CD4-positive, alpha-beta memory T cell (primary cell): Measurements from ENCODE around the gene ATP8B4. TPM values are rescaled to one million over a fixed set of nuclear protein-coding genes. Genes with fewer than 3 reads are reported as not detected.

Source experiments
- CTCF ChIA-PET: fragments of 350-600 bp; sonication (Branson Sonifier 250); formaldehyde crosslinking; loops from one replicate; lab custom pipeline; 2021; ENCODE audit warnings: inconsistent platforms; ENCODE audit not compliant: partially characterized antibody; lab: Charles Lee
- POLR2A ChIA-PET: fragments of 350-600 bp; sonication (Branson Sonifier 250); formaldehyde crosslinking; loops from one replicate; lab custom pipeline; 2021; ENCODE audit not compliant: partially characterized antibody; lab: Charles Lee
- DNase-seq, 5 donors: peaks; one replicate each; pipeline versions ENCODE4 v3.0.0 to v3.0.0-alpha.2; 2020 to 2022; ENCODE audit warnings: mixed read lengths in 1 of 5
- H3K27ac ChIP-seq: one replicate; pipeline ENCODE4 v1.7.0; 2013; ENCODE audit warnings: low read depth, low read length
- H3K27me3 ChIP-seq: 2 replicates; pipeline ENCODE4 v1.7.0; 2013; ENCODE audit warnings: mild to moderate bottlenecking, low read length, moderate library complexity; ENCODE audit not compliant: insufficient read depth
- H3K36me3 ChIP-seq: 2 replicates; pipeline ENCODE4 v1.7.0; 2013; ENCODE audit warnings: mild to moderate bottlenecking, low read length, moderate library complexity; ENCODE audit not compliant: insufficient read depth
- H3K4me1 ChIP-seq: 2 replicates; pipeline ENCODE4 v1.7.0; 2013; ENCODE audit warnings: mild to moderate bottlenecking, low read length, moderate library complexity; ENCODE audit not compliant: insufficient read depth
- H3K4me3 ChIP-seq, 2 donors: one replicate each; pipeline ENCODE4 v1.7.0; 2013; ENCODE audit warnings: low read length in 2 of 2, mild to moderate bottlenecking in 1 of 2
- H3K9me3 ChIP-seq, 2 donors: one replicate each; pipeline ENCODE4 v1.7.0; 2013; ENCODE audit warnings: low read length in 2 of 2, control low read depth in 1 of 2; ENCODE audit not compliant: control insufficient read depth in 1 of 2
- H3K27ac Mint-ChIP-seq, 7 donors: one replicate each; pipeline ENCODE4 v1.8.0; 2020 to 2021; ENCODE audit warnings: mixed read lengths in 7 of 7, mild to moderate bottlenecking in 6 of 7, inconsistent platforms in 3 of 7, moderate library complexity in 3 of 7
- H3K27me3 Mint-ChIP-seq, 2 donors: one replicate each; pipeline ENCODE4 v1.8.0; 2020 to 2021; ENCODE audit warnings: mixed read lengths in 2 of 2
- H3K36me3 Mint-ChIP-seq, 2 donors: one replicate each; pipeline ENCODE4 v1.8.0; 2020 to 2021; ENCODE audit warnings: mixed read lengths in 2 of 2, inconsistent platforms in 1 of 2, mild to moderate bottlenecking in 1 of 2
- H3K4me1 Mint-ChIP-seq, 4 donors: one replicate each; pipeline ENCODE4 v1.8.0; 2020 to 2021; ENCODE audit warnings: mixed read lengths in 4 of 4, mild to moderate bottlenecking in 1 of 4
- H3K4me3 Mint-ChIP-seq, 8 donors: one replicate each; pipeline ENCODE4 v1.8.0; 2020 to 2021; ENCODE audit warnings: mixed read lengths in 8 of 8, mild to moderate bottlenecking in 7 of 8, moderate library complexity in 6 of 8, inconsistent platforms in 3 of 8
- H3K9me3 Mint-ChIP-seq, 8 donors: one replicate each; pipeline ENCODE4 v1.8.0; 2020 to 2021; ENCODE audit warnings: mixed read lengths in 8 of 8, mild to moderate bottlenecking in 5 of 8, inconsistent platforms in 3 of 8, moderate library complexity in 1 of 8
- intact Hi-C: fragments of 100-400 bp; cut with micrococcal nuclease; formaldehyde crosslinking; loops from one replicate; pipeline ENCODE4 v1.15.1; 2023
- polyA plus RNA-seq, 2 donors: library from polyadenylated mRNA; unstranded; fragments of 300-500 nt; fragmentation: Illumina TruSeq; gene quantifications; one replicate each; pipeline ENCODE4 v1.2.3, GENCODE V29; 2021
- total RNA-seq, 2 experiments: library from RNA; stranded (reverse); gene quantifications; one replicate each; pipeline ENCODE4 v1.2.3, GENCODE V29; 2021

Gene ATP8B4
- total and polyA plus RNA-seq, 4 experiments from 2014 or later = 0.11 to 0.67 (median 0.44) TPM; not detected in 1

DNA sequence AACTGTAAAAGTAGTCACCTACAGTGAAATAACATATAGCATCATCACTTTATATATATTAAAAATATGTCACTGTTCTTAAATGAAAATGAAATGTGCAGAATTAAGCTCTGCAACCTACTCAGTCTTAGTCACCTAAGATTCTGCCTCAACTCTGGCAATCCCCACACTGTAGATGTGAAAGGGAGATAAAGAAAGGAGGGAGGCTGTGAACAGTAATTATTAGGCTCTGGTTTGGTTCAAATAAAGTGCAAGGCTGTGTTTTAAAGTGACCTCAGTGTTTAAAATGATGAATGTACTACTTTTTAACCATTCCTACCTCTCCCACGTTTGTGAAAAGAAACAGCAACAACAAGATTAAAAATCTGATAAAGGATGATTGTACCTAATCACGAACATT, 72.2 kb downstream of the ATP8B4 start:
- H3K27ac ChIP-seq = no peak overlapping the region
- ChIA-PET POLR2A (no interaction called here), CTCF (interaction anchor here (0.9 kb wide), 1 partner anchor 627 kb away, joined by 3 read pairs; no protein-coding TSS in a partner anchor)

DNA sequence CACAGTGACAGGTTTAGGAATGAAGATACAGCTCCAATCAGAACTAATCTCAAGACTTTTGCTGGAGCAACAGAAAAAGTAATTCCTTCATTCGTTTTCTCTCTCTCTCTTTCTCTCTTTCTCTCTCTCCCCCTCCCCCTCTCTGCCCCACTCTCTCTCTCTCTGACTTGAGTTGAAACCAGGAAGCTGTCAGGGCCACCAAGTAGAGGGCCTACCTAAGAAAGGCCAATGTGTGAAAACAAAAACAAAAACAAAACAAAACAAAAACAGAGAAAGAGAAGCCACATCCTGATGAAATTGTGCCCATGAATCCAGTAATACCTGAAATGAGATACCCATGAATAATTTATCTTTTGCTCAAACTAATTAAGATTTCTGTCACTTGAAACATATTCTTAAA, 72.9 kb downstream of the ATP8B4 start:
- Mint-ChIP-seq H3K4me1 (peaks cover 0 to 5% (median under 1%) of the 10 kb centered on the region in 4 donors), H3K36me3 (no peaks in the 10 kb centered on the region), H3K27me3 (peaks cover 0 to 5% of the 10 kb centered on the region in 2 donors), H3K9me3 (peaks cover 4 to 17% (median 13%) of the 10 kb centered on the region in 8 donors), H3K4me3 (no peak overlapping the region), H3K27ac (peak overlapping the region in 2 of 7 donors; percentile 23 to 32)
- no peaks in the 10 kb centered on the region for H3K9me3 ChIP-seq
- ChIA-PET CTCF (interaction anchor here (0.9 kb wide), 1 partner anchor 626 kb away, joined by 3 read pairs; no protein-coding TSS in a partner anchor), POLR2A (no interaction called here)
- no peak for DNase-seq
- intact Hi-C loops = no loop called here
- no peaks in the 10 kb centered on the region for H3K27me3 ChIP-seq
- no peaks in the 10 kb centered on the region for H3K36me3 ChIP-seq
- H3K27ac ChIP-seq = no peak overlapping the region
- H3K4me3 ChIP-seq = no peak overlapping the region
- no peaks in the 10 kb centered on the region for H3K4me1 ChIP-seq

More for the DNA sequence above, 72.2 kb downstream of the ATP8B4 start:
- Mint-ChIP-seq H3K36me3 (no peaks in the 10 kb centered on the region), H3K27ac (no peak overlapping the region), H3K27me3 (peaks cover under 1 to 5% of the 10 kb centered on the region in 2 donors), H3K9me3 (peaks cover 4 to 16% (median 11%) of the 10 kb centered on the region in 8 donors), H3K4me1 (peaks cover 0 to 5% (median under 1%) of the 10 kb centered on the region in 4 donors), H3K4me3 (no peak overlapping the region)
- DNase-seq = no peak
- Histone ChIP-seq H3K36me3 (no peaks in the 10 kb centered on the region), H3K4me3 (no peak overlapping the region), H3K9me3 (no peaks in the 10 kb centered on the region), H3K4me1 (no peaks in the 10 kb centered on the region), H3K27me3 (no peaks in the 10 kb centered on the region)
- intact Hi-C loops = no loop called here

DNA sequence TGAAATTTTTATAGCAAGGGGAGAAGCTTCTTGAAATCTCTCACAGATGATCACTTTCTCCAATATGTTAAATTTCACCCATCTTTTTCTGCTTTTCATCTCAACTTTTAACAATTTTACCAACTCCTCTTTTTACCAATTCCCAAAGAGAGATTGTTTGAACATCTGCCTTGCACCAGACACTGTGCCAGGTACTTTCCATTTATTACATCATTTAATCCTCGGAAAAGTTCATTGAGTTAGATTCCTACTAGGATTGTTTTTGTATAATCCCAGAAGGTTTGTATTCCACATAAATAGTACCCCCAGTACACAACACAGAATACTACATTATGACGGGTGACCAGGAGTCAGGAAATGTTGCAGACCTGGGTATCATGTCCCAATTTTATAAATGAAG, 74.1 kb downstream of the ATP8B4 start:
- Histone ChIP-seq H3K4me3 (no peak overlapping the region), H3K9me3 (no peaks in the 10 kb centered on the region), H3K27ac (no peak overlapping the region), H3K4me1 (no peaks in the 10 kb centered on the region), H3K27me3 (no peaks in the 10 kb centered on the region), H3K36me3 (no peaks in the 10 kb centered on the region)
- ChIA-PET CTCF (no interaction called here), POLR2A (no interaction called here)
- Mint-ChIP-seq H3K4me3 (no peak overlapping the region), H3K27ac (no peak overlapping the region), H3K27me3 (peaks cover 0 to 5% of the 10 kb centered on the region in 2 donors), H3K4me1 (peaks cover 0 to 5% (median under 1%) of the 10 kb centered on the region in 4 donors), H3K36me3 (no peaks in the 10 kb centered on the region), H3K9me3 (peaks cover 4 to 19% (median 14%) of the 10 kb centered on the region in 8 donors)
- no peak for DNase-seq
- intact Hi-C loops = no loop called here

DNA sequence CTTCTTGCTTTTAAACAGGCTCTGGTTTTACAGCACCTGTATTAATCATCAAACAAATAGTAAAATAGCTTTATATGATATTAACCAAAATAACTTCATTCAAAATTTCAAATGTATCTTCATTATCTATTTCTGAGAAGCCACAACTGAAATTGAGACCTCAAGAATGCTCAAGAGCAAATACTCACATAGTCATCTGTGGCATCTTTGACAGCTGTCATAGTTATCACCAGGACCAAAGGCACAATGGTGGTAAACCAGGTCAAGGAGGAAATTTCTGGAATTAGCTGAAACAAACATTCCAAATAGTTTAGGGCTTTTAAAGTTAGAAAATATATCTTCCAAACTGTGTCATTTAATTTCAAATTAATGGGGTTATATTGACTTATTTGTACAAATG, 74.6 kb downstream of the ATP8B4 start:
- Mint-ChIP-seq H3K36me3 (no peaks in the 10 kb centered on the region), H3K4me1 (peaks cover 0 to 5% (median under 1%) of the 10 kb centered on the region in 4 donors), H3K4me3 (no peak overlapping the region), H3K9me3 (peaks cover 4 to 19% (median 14%) of the 10 kb centered on the region in 8 donors), H3K27ac (no peak overlapping the region), H3K27me3 (peaks cover 0 to 3% of the 10 kb centered on the region in 2 donors)
- ChIA-PET CTCF (no interaction called here), POLR2A (no interaction called here)
- H3K4me3 ChIP-seq = no peak overlapping the region
- no peak overlapping the region for H3K27ac ChIP-seq
- no peaks in the 10 kb centered on the region for H3K9me3 ChIP-seq
- no peaks in the 10 kb centered on the region for H3K27me3 ChIP-seq
- DNase-seq = no peak
- intact Hi-C loops = no loop called here
- no peaks in the 10 kb centered on the region for H3K4me1 ChIP-seq
- no peaks in the 10 kb centered on the region for H3K36me3 ChIP-seq

DNA sequence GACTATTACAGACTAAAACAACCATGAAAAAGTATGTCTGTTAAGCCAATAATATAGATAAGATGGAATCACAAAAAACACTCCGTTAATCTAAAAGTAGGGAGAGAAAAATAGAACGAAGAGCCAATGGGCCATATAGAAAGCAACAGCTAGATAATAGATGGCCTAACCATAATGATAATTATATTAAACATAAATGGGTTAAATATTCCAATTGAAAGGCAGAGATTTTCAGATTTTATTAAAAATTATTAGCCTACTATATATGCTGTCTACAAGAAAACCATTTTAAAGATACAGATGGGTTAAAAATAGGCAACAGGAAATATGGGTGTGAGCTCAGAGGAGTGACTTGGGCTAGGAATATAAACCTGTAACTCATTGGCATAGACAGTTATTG, 76.3 kb downstream of the ATP8B4 start:
- H3K4me3 Mint-ChIP-seq = no peak overlapping the region
- Histone ChIP-seq H3K4me1 (no peaks in the 10 kb centered on the region), H3K9me3 (no peaks in the 10 kb centered on the region), H3K36me3 (no peaks in the 10 kb centered on the region), H3K27me3 (no peaks in the 10 kb centered on the region), H3K27ac (no peak overlapping the region), H3K4me3 (no peak overlapping the region)
- no peaks in the 10 kb centered on the region for H3K36me3 Mint-ChIP-seq
- ChIA-PET CTCF (no interaction called here), POLR2A (no interaction called here)
- peaks cover 4 to 19% (median 14%) of the 10 kb centered on the region in 8 donors for H3K9me3 Mint-ChIP-seq
- intact Hi-C loops = no loop called here
- no peak for DNase-seq
- peaks cover 0 to 5% (median under 1%) of the 10 kb centered on the region in 4 donors for H3K4me1 Mint-ChIP-seq
- H3K27me3 Mint-ChIP-seq = peaks cover 4 to 5% of the 10 kb centered on the region in 2 donors
- H3K27ac Mint-ChIP-seq = no peak overlapping the region

DNA sequence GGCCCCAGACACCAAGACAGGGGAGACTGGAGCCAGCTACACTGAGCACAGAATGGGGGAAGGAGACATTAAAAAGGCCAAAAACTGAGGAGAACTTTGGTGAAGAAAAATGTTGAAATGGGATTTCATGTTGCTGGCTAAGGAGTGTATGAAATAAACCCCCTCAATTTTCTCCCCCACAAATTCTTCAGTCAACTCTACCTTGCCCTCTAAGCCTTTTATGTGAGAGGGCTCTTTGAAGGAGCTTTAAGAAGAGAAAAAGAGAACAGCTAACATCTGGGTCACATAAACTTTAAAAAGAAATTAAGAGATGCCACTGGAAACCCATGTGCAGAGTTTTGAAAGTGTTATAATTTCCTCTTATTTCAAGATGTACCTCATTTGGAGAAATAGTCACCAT, 88.6 kb downstream of the ATP8B4 start:
- ChIA-PET CTCF (no interaction called here), POLR2A (no interaction called here)
- no peak overlapping the region for H3K27ac ChIP-seq
- no peak for DNase-seq
- H3K4me1 ChIP-seq = no peaks in the 10 kb centered on the region
- H3K4me3 Mint-ChIP-seq = no peak overlapping the region
- H3K36me3 Mint-ChIP-seq = no peaks in the 10 kb centered on the region
- no peaks in the 10 kb centered on the region for H3K36me3 ChIP-seq
- H3K27ac Mint-ChIP-seq = no peak overlapping the region
- no peaks in the 10 kb centered on the region for H3K27me3 ChIP-seq
- peaks cover 4 to 6% of the 10 kb centered on the region in 2 donors for H3K27me3 Mint-ChIP-seq
- no peaks in the 10 kb centered on the region for H3K9me3 ChIP-seq
- H3K4me3 ChIP-seq = no peak overlapping the region
- no peaks in the 10 kb centered on the region for H3K4me1 Mint-ChIP-seq
- intact Hi-C loops = no loop called here
- H3K9me3 Mint-ChIP-seq = peaks cover 0 to 2% (median 0%) of the 10 kb centered on the region in 8 donors

DNA sequence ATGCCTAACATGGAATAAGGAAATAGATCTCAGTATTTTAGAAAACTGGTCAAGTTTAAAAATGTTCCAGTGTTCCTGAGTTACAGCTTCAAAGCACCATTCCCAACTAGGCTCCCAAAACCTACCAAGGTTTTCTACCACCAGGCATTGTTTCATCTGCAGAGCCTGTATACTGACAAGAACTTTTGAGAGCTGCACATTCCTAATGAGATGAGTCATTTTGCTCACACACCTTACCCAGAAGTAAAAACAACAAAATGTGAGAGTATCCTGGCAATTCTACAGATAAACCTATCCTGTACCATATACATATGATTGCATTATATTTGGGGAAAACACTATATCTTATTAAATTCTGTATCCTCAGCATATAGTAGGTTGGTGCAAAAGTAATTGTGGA, 90.7 kb downstream of the ATP8B4 start:
- ChIA-PET POLR2A (no interaction called here), CTCF (no interaction called here)
- Mint-ChIP-seq H3K4me3 (no peak overlapping the region), H3K36me3 (no peaks in the 10 kb centered on the region), H3K27ac (no peak overlapping the region), H3K4me1 (no peaks in the 10 kb centered on the region), H3K9me3 (no peaks in the 10 kb centered on the region), H3K27me3 (peaks cover 3 to 8% of the 10 kb centered on the region in 2 donors)
- DNase-seq = no peak
- intact Hi-C loops = no loop called here
- Histone ChIP-seq H3K27me3 (no peaks in the 10 kb centered on the region), H3K4me3 (no peak overlapping the region), H3K27ac (no peak overlapping the region), H3K9me3 (no peaks in the 10 kb centered on the region), H3K4me1 (no peaks in the 10 kb centered on the region), H3K36me3 (no peaks in the 10 kb centered on the region)
